Body of pancreas (tissue), 4 donors: ENCODE measurements around the gene PANX1. TPM values are rescaled to one million over a fixed set of nuclear protein-coding genes. Genes with fewer than 3 reads are reported as not detected.

Experiments used
- ATAC-seq: fragments of 150-250 bp; one replicate; pipeline ENCODE4 v1.9.1; 2016
- DNase-seq, 4 donors: peaks; one replicate each; pipeline ENCODE4 v3.0.0-alpha.2; 2019
- H3K27ac ChIP-seq, 4 donors: fragments of 200-600 bp; sonication (generic); 1 replicate in 3 of 4; 2 replicates in 1 of 4; pipeline versions ENCODE4 v1.5.1 to v1.6.1; 2016 to 2019; ENCODE audit warnings: mild to moderate bottlenecking in 1 of 4, mixed read lengths in 1 of 4, moderate library complexity in 1 of 4
- H3K27me3 ChIP-seq, 2 donors: fragments of 200-600 bp; sonication (generic); one replicate each; pipeline ENCODE4 v1.6.0; 2016; ENCODE audit warnings: mild to moderate bottlenecking in 1 of 2
- H3K36me3 ChIP-seq, 2 donors: fragments of 200-600 bp; sonication (generic); replicated peaks in 1 of 2; 2 replicates each; pipeline ENCODE4 v1.5.1; 2016; ENCODE audit warnings: low read depth in 2 of 2; ENCODE audit not compliant: insufficient read depth in 1 of 2
- H3K4me1 ChIP-seq: fragments of 200-600 bp; sonication (generic); one replicate; pipeline ENCODE4 v1.6.0; 2016
- H3K4me3 ChIP-seq, 2 donors: fragments of 200-600 bp; sonication (generic); 1 replicate in 1 of 2; 2 replicates in 1 of 2; pipeline ENCODE4 v1.5.1; 2016 to 2019
- H3K9me3 ChIP-seq, 3 donors: fragments of 200-600 bp; sonication (generic); 1 replicate in 2 of 3; 2 replicates in 1 of 3; pipeline ENCODE4 v1.5.1; 2016
- POLR2A ChIP-seq, 3 donors: fragments of 450-650 bp; IDR thresholded peaks; one replicate each; pipeline ENCODE4 v1.6.1; 2016; ENCODE audit warnings: antibody characterized with exemption in 3 of 3, mild to moderate bottlenecking in 2 of 3
- WGBS, 2 donors: methylation state at CpG; one replicate each; pipeline ENCODE4 v1.1.5; 2017; 5-methylcytosine and 5-hydroxymethylcytosine counted together
- intact Hi-C: fragments of 100-400 bp; cut with DNase I; formaldehyde crosslinking; loops from one replicate; pipeline ENCODE4 v1.15.1; 2023
- total RNA-seq, 2 donors: library from RNA; depleted of rRNA; stranded (reverse); fragments of >200 nt; gene quantifications; one replicate each; pipeline ENCODE4 v1.1.0, GENCODE V29; 2016
- TF ChIP-seq, protein P1 (sequence below), 7 experiments: fragments of 450-650 bp in 4 of 7; fragments of 200-600 bp in 3 of 7; sonication (generic) in 3 of 7; IDR thresholded peaks; one replicate each; pipeline ENCODE4 v1.5.1; 2016 to 2019; ENCODE audit warnings: antibody characterized with exemption in 7 of 7

PANX1 gene
- total RNA-seq, 2 donors from 2014 or later, result 8.6 to 14.2 TPM

- TF ChIP-seq POLR2A (IDR thresholded peaks at IDR 0.05), result no peak
- TF ChIP-seq, protein P1, sequence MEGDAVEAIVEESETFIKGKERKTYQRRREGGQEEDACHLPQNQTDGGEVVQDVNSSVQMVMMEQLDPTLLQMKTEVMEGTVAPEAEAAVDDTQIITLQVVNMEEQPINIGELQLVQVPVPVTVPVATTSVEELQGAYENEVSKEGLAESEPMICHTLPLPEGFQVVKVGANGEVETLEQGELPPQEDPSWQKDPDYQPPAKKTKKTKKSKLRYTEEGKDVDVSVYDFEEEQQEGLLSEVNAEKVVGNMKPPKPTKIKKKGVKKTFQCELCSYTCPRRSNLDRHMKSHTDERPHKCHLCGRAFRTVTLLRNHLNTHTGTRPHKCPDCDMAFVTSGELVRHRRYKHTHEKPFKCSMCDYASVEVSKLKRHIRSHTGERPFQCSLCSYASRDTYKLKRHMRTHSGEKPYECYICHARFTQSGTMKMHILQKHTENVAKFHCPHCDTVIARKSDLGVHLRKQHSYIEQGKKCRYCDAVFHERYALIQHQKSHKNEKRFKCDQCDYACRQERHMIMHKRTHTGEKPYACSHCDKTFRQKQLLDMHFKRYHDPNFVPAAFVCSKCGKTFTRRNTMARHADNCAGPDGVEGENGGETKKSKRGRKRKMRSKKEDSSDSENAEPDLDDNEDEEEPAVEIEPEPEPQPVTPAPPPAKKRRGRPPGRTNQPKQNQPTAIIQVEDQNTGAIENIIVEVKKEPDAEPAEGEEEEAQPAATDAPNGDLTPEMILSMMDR (IDR thresholded peaks at IDR 0.05), result no peak
- no peaks in the 10 kb centered on the region for H3K36me3 ChIP-seq
- H3K9me3 ChIP-seq, result no peaks in the 10 kb centered on the region
- WGBS, 2 donors, result 88% methylated on average over 8 of the region's 8 CpGs
- intact Hi-C loops, result no loop called here
- DNase-seq, result no peak
- no peak for ATAC-seq
- no peak overlapping the region for H3K27ac ChIP-seq
- no peak overlapping the region for H3K4me3 ChIP-seq
- no peaks in the 10 kb centered on the region for H3K4me1 ChIP-seq
- H3K27me3 ChIP-seq, result no peaks in the 10 kb centered on the region
Measured at GRCh38 chr11:94169930-94170545, 41.4 kb downstream of the PANX1 start.

GRCh38 chr11:94170953-94171352 lies 42.3 kb downstream of the PANX1 start:
- no peaks in the 10 kb centered on the region for H3K36me3 ChIP-seq
- TF ChIP-seq POLR2A (IDR thresholded peaks at IDR 0.05), result no peak
- TF ChIP-seq, protein P1 (IDR thresholded peaks at IDR 0.05), result no peak
- intact Hi-C loops, result no loop called here
- DNase-seq (no peak), ATAC-seq (no peak)
- H3K27me3 ChIP-seq, result no peaks in the 10 kb centered on the region
- no peaks in the 10 kb centered on the region for H3K4me1 ChIP-seq
- H3K27ac ChIP-seq, result no peak overlapping the region
- H3K9me3 ChIP-seq, result no peaks in the 10 kb centered on the region
- H3K4me3 ChIP-seq, result no peak overlapping the region

- 58 to 60% methylated on average over 8 of the region's 8 CpGs for WGBS, 2 donors
- DNase-seq (peak in 3 of 4 donors; percentile 42 to 71 (median 43)), ATAC-seq (no peak)
- TF ChIP-seq, protein P1 (IDR thresholded peaks at IDR 0.05), result peak; percentile 30 to 54 (median 42)
- no peak for TF ChIP-seq POLR2A (IDR thresholded peaks at IDR 0.05)
- H3K9me3 ChIP-seq, result no peaks in the 10 kb centered on the region
- no peak overlapping the region for H3K27ac ChIP-seq
- H3K36me3 ChIP-seq, result no peaks in the 10 kb centered on the region
- H3K27me3 ChIP-seq, result no peaks in the 10 kb centered on the region
- no peak overlapping the region for H3K4me3 ChIP-seq
- intact Hi-C loops, result no loop called here
- H3K4me1 ChIP-seq, result no peaks in the 10 kb centered on the region
Measured at GRCh38 chr11:94171693-94172440, 43.2 kb downstream of the PANX1 start.

DNA sequence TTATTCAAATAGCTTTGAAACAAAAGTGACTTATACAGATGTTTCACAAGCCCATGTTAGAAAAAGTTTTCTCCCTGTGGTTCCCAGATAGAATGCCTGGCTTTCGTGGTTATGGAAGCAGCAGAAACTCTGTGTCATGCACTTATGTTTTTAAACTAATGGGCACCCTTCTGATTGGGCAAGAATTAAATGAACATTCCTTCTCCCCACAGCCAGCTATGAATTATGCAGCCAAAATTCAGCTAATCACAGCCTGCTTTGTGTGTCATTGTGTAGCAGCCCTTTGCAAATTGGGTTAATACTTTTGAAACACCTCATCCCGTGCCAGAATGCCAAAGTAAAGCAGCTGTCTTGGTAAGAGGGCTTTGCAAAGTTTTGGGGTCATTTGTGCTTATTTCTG lies 46.9 kb downstream of the PANX1 start:
- no peaks in the 10 kb centered on the region for H3K9me3 ChIP-seq
- DNase-seq, result peak in 1 of 4 donors; percentile 3
- intact Hi-C loops, result no loop called here
- WGBS, 2 donors, result 52 to 67% methylated on average over 2 of the region's 2 CpGs
- H3K4me1 ChIP-seq, result no peaks in the 10 kb centered on the region
- H3K36me3 ChIP-seq, result no peaks in the 10 kb centered on the region
- ATAC-seq, result no peak
- H3K27me3 ChIP-seq, result no peaks in the 10 kb centered on the region
- no peak for TF ChIP-seq POLR2A (IDR thresholded peaks at IDR 0.05)
- TF ChIP-seq, protein P1 (IDR thresholded peaks at IDR 0.05), result no peak
- H3K27ac ChIP-seq, result no peak overlapping the region
- H3K4me3 ChIP-seq, result no peak overlapping the region
